ENCODE measurements around the gene VAMP2. TPM values are rescaled to one million over a fixed set of nuclear protein-coding genes. Genes with fewer than 3 reads are reported as not detected.

The VAMP2 gene
- total and polyA plus RNA-seq, 10 of the 15 experiments (the other 5 are each of a cell fraction or from before 2014, with no cell fraction given): 3.0 to 35.2 (median 25.0) TPM

DNA sequence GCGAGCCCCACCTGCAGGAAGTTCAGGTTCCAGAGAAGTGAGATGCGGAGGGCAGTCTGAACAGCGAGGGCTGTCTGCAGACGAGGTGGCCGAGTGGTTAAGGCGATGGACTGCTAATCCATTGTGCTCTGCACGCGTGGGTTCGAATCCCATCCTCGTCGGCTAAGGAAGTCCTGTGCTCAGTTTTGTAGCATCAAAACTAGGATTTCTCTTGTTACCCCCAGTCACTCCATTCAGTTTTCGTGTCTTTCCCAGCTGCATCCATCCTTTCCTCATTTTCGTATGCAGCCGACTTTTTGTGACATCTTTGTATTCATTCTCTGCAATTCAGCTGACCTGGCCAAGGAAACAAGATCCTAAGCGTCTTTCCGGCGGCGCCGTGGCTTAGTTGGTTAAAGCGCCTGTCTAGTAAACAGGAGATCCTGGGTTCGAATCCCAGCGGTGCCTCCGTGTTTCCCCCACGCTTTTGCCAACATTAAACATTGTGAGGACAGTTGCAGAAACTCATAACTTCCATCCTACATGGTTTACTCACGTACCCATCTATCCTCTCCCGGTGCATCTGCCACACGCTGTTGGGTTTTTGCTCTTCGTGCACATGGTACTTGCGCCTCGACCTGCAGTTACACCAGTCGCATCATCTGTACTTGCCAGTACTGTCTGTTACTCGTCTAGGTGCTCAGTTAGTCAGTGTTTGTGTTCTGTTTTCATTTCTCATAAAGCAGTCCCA is 24.2 kb upstream of the VAMP2 start (continued):
- no peak for TF ChIP-seq NFYA (IDR thresholded peaks at IDR 0.05; ENCODE audit: borderline replicate concordance, low read depth, low read length)
- peak; percentile 71 for TF ChIP-seq ATF7 (IDR thresholded peaks at IDR 0.05; ENCODE audit: low read depth)
- TF ChIP-seq, protein P1, sequence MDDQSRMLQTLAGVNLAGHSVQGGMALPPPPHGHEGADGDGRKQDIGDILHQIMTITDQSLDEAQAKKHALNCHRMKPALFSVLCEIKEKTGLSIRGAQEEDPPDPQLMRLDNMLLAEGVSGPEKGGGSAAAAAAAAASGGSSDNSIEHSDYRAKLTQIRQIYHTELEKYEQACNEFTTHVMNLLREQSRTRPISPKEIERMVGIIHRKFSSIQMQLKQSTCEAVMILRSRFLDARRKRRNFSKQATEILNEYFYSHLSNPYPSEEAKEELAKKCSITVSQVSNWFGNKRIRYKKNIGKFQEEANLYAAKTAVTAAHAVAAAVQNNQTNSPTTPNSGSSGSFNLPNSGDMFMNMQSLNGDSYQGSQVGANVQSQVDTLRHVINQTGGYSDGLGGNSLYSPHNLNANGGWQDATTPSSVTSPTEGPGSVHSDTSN (IDR thresholded peaks at IDR 0.05; ENCODE audit: insufficient replicate concordance, low read depth, low read length): no peak
- TF ChIP-seq ZZZ3 (IDR thresholded peaks at IDR 0.05; ENCODE audit: control insufficient read depth, insufficient read length, low read depth): no peak
- peak; percentile 18; the same call in 1 of the 2 replicates for TF ChIP-seq MTA3 (IDR thresholded peaks at IDR 0.05; ENCODE audit: borderline replicate concordance, low read length)
- TF ChIP-seq SMAD5 (IDR thresholded peaks at IDR 0.05; ENCODE audit: low read depth): no peak
- TF ChIP-seq YY1 (IDR thresholded peaks at IDR 0.05; ENCODE audit: low read depth, low read length): no peak; the same call in 1 of the 2 replicates
- no peak; the same call in 1 of the 2 replicates for TF ChIP-seq SMC3 (IDR thresholded peaks at IDR 0.05; ENCODE audit: borderline replicate concordance, low read length)
- no peak for TF ChIP-seq NFYB (IDR thresholded peaks at IDR 0.05; ENCODE audit: insufficient read depth, low read depth, low read length)
- no peak for TF ChIP-seq CHD4 (IDR thresholded peaks at IDR 0.05)
- peak; percentile 80 for TF ChIP-seq TBL1XR1 (IDR thresholded peaks at IDR 0.05; ENCODE audit: low read depth, low read length)
- TF ChIP-seq SP1 (IDR thresholded peaks at IDR 0.05; ENCODE audit: low read depth, low read length): peak; percentile 25
- TF ChIP-seq, protein P2, sequence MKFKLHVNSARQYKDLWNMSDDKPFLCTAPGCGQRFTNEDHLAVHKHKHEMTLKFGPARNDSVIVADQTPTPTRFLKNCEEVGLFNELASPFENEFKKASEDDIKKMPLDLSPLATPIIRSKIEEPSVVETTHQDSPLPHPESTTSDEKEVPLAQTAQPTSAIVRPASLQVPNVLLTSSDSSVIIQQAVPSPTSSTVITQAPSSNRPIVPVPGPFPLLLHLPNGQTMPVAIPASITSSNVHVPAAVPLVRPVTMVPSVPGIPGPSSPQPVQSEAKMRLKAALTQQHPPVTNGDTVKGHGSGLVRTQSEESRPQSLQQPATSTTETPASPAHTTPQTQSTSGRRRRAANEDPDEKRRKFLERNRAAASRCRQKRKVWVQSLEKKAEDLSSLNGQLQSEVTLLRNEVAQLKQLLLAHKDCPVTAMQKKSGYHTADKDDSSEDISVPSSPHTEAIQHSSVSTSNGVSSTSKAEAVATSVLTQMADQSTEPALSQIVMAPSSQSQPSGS (IDR thresholded peaks at IDR 0.05; ENCODE audit: low read length): no peak
- TF ChIP-seq ZBED1 (IDR thresholded peaks at IDR 0.05; ENCODE audit: borderline replicate concordance): no peak; the same call in 1 of the 2 replicates
- TF ChIP-seq MTA2 (IDR thresholded peaks at IDR 0.05; ENCODE audit: low read depth): no peak
- TF ChIP-seq, protein P3, sequence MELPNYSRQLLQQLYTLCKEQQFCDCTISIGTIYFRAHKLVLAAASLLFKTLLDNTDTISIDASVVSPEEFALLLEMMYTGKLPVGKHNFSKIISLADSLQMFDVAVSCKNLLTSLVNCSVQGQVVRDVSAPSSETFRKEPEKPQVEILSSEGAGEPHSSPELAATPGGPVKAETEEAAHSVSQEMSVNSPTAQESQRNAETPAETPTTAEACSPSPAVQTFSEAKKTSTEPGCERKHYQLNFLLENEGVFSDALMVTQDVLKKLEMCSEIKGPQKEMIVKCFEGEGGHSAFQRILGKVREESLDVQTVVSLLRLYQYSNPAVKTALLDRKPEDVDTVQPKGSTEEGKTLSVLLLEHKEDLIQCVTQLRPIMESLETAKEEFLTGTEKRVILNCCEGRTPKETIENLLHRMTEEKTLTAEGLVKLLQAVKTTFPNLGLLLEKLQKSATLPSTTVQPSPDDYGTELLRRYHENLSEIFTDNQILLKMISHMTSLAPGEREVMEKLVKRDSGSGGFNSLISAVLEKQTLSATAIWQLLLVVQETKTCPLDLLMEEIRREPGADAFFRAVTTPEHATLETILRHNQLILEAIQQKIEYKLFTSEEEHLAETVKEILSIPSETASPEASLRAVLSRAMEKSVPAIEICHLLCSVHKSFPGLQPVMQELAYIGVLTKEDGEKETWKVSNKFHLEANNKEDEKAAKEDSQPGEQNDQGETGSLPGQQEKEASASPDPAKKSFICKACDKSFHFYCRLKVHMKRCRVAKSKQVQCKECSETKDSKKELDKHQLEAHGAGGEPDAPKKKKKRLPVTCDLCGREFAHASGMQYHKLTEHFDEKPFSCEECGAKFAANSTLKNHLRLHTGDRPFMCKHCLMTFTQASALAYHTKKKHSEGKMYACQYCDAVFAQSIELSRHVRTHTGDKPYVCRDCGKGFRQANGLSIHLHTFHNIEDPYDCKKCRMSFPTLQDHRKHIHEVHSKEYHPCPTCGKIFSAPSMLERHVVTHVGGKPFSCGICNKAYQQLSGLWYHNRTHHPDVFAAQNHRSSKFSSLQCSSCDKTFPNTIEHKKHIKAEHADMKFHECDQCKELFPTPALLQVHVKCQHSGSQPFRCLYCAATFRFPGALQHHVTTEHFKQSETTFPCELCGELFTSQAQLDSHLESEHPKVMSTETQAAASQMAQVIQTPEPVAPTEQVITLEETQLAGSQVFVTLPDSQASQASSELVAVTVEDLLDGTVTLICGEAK (IDR thresholded peaks at IDR 0.05; ENCODE audit: borderline replicate concordance): peak; percentile 74
- peak; percentile 27; the same call in 1 of the 2 replicates for TF ChIP-seq SPI1 (IDR thresholded peaks at IDR 0.05; ENCODE audit: borderline replicate concordance, insufficient read depth, low read depth, low read length)
- TF ChIP-seq BMI1 (IDR thresholded peaks at IDR 0.05; ENCODE audit: borderline replicate concordance): no peak
- peak; percentile 10; the same call in 1 of the 2 replicates for TF ChIP-seq RAD21 (IDR thresholded peaks at IDR 0.05; ENCODE audit: insufficient read depth, low read depth, low read length)
- 0 out of 2 replicates have a peak, but pooled peaks have one; percentile 33 for TF ChIP-seq DPF2 (IDR thresholded peaks at IDR 0.05)
- peak; percentile 74; the same call in 1 of the 2 replicates for TF ChIP-seq STAT1 (conservative IDR thresholded peaks at IDR 0.05)
- peak; percentile 68; the same call in 1 of the 2 replicates for TF ChIP-seq SIN3A (IDR thresholded peaks at IDR 0.05; ENCODE audit: low read depth, low read length)

Data from GM12878 (cell line).